Mononuclear cell (primary cell): ENCODE data around the gene KCNMA1. TPM values are rescaled to one million over a fixed set of nuclear protein-coding genes. Genes with fewer than 3 reads are reported as not detected.

Source experiments
- H3K27me3 ChIP-seq: 2 replicates; pipeline ENCODE4 v1.6.0; 2011; ENCODE audit warnings: low read length, control low read depth; ENCODE audit not compliant: insufficient read depth
- H3K4me1 ChIP-seq: 2 replicates; pipeline ENCODE4 v1.5.1; 2011; ENCODE audit warnings: mild to moderate bottlenecking, low read length, control low read depth; ENCODE audit not compliant: insufficient read depth
- H3K4me3 ChIP-seq: 2 replicates; pipeline ENCODE4 v1.5.1; 2011; ENCODE audit warnings: mild to moderate bottlenecking, low read length, moderate library complexity
- H3K9me3 ChIP-seq: 2 replicates; pipeline ENCODE4 v1.5.1; 2011; ENCODE audit warnings: low read depth, mild to moderate bottlenecking, control low read depth, low read length
- total RNA-seq: library from RNA; depleted of rRNA; stranded (reverse); fragments of >200 nt; gene quantifications from one replicate; pipeline ENCODE4 v1.2.3, GENCODE V29; 2012

Gene KCNMA1
- total RNA-seq, 1 donor, result 0.42 TPM

- H3K4me1 ChIP-seq, result no peaks in the 10 kb centered on the region
- no peaks in the 10 kb centered on the region for H3K27me3 ChIP-seq
- H3K9me3 ChIP-seq, result no peaks in the 10 kb centered on the region
- H3K4me3 ChIP-seq, result no peak overlapping the region
Observed at GRCh38 chr10:76903387-76903945, 734.1 kb downstream of the KCNMA1 start.

GRCh38 chr10:76902949-76903348, 734.7 kb downstream of the KCNMA1 start:
- Histone ChIP-seq H3K9me3 (no peaks in the 10 kb centered on the region), H3K4me3 (no peak overlapping the region), H3K4me1 (no peaks in the 10 kb centered on the region), H3K27me3 (no peaks in the 10 kb centered on the region)

GRCh38 chr10:76901701-76902100, 735.9 kb downstream of the KCNMA1 start:
- Histone ChIP-seq H3K4me1 (no peaks in the 10 kb centered on the region), H3K4me3 (no peak overlapping the region), H3K9me3 (no peaks in the 10 kb centered on the region), H3K27me3 (no peaks in the 10 kb centered on the region)

GRCh38 chr10:76899490-76899889, 738.1 kb downstream of the KCNMA1 start:
- Histone ChIP-seq H3K4me1 (no peaks in the 10 kb centered on the region), H3K9me3 (no peaks in the 10 kb centered on the region), H3K4me3 (no peak overlapping the region), H3K27me3 (no peaks in the 10 kb centered on the region)

- no peak overlapping the region for H3K4me3 ChIP-seq
- H3K9me3 ChIP-seq, result no peaks in the 10 kb centered on the region
Observed at GRCh38 chr10:76892766-76893479, 744.7 kb downstream of the KCNMA1 start.

GRCh38 chr10:76887223-76888010, 750.2 kb downstream of the KCNMA1 start:
- Histone ChIP-seq H3K27me3 (no peaks in the 10 kb centered on the region), H3K4me3 (no peak overlapping the region), H3K4me1 (peaks cover 29% of the 10 kb centered on the region), H3K9me3 (no peaks in the 10 kb centered on the region)

More at GRCh38 chr10:76892766-76893479, 744.7 kb downstream of the KCNMA1 start:
- Histone ChIP-seq H3K27me3 (no peaks in the 10 kb centered on the region), H3K4me1 (peaks cover 1% of the 10 kb centered on the region)

GRCh38 chr10:76885816-76886215, 751.8 kb downstream of the KCNMA1 start:
- H3K9me3 ChIP-seq, result no peaks in the 10 kb centered on the region
- peaks cover 38% of the 10 kb centered on the region for H3K4me1 ChIP-seq
- no peaks in the 10 kb centered on the region for H3K27me3 ChIP-seq
- no peak overlapping the region for H3K4me3 ChIP-seq

GRCh38 chr10:76884673-76885275, 752.8 kb downstream of the KCNMA1 start:
- peaks cover 47% of the 10 kb centered on the region for H3K4me1 ChIP-seq
- H3K9me3 ChIP-seq, result no peaks in the 10 kb centered on the region
- H3K27me3 ChIP-seq, result no peaks in the 10 kb centered on the region
- no peak overlapping the region for H3K4me3 ChIP-seq

- peaks cover 48% of the 10 kb centered on the region for H3K4me1 ChIP-seq
- no peak overlapping the region for H3K4me3 ChIP-seq
- H3K9me3 ChIP-seq, result no peaks in the 10 kb centered on the region
- no peaks in the 10 kb centered on the region for H3K27me3 ChIP-seq
Observed at GRCh38 chr10:76883596-76883995, 754.0 kb downstream of the KCNMA1 start.

- Histone ChIP-seq H3K4me1 (peaks cover 45% of the 10 kb centered on the region), H3K4me3 (no peak overlapping the region), H3K9me3 (no peaks in the 10 kb centered on the region), H3K27me3 (no peaks in the 10 kb centered on the region)
Observed at GRCh38 chr10:76882796-76883195, 754.8 kb downstream of the KCNMA1 start.

- H3K4me1 ChIP-seq, result peaks cover 41% of the 10 kb centered on the region
- no peak overlapping the region for H3K4me3 ChIP-seq
- no peaks in the 10 kb centered on the region for H3K27me3 ChIP-seq
- no peaks in the 10 kb centered on the region for H3K9me3 ChIP-seq
Observed at GRCh38 chr10:76882245-76882644, 755.4 kb downstream of the KCNMA1 start.

GRCh38 chr10:76881477-76882220, 756.0 kb downstream of the KCNMA1 start:
- H3K9me3 ChIP-seq, result no peaks in the 10 kb centered on the region
- peaks cover 41% of the 10 kb centered on the region for H3K4me1 ChIP-seq
- H3K4me3 ChIP-seq, result no peak overlapping the region
- no peaks in the 10 kb centered on the region for H3K27me3 ChIP-seq

GRCh38 chr10:76880931-76881330, 756.7 kb downstream of the KCNMA1 start:
- no peaks in the 10 kb centered on the region for H3K27me3 ChIP-seq
- H3K4me1 ChIP-seq, result peaks cover 41% of the 10 kb centered on the region
- H3K4me3 ChIP-seq, result no peak overlapping the region
- no peaks in the 10 kb centered on the region for H3K9me3 ChIP-seq

GRCh38 chr10:76879116-76879913, 758.3 kb downstream of the KCNMA1 start:
- no peaks in the 10 kb centered on the region for H3K27me3 ChIP-seq
- H3K4me1 ChIP-seq, result peaks cover 38% of the 10 kb centered on the region
- no peak overlapping the region for H3K4me3 ChIP-seq
- no peaks in the 10 kb centered on the region for H3K9me3 ChIP-seq
